AG04449 (cell line): ENCODE results near the gene KRT85.
A peak's percentile ranks its signal among the peaks of the same experiment; 100 is the strongest.

Experiments used
- CTCF ChIA-PET: fragments of 350-600 bp; formaldehyde crosslinking; extraction: SDS; loops from one replicate; lab custom pipeline; 2021; ENCODE audit warnings: antibody characterized with exemption; lab: Yijun Ruan, JAX
- POLR2A ChIA-PET: fragments of 400-600, 350-600 bp; formaldehyde crosslinking; extraction: SDS; loops from one replicate; lab custom pipeline; 2020; ENCODE audit warnings: antibody characterized with exemption, inconsistent platforms; lab: Yijun Ruan, JAX
- DNase-seq: peaks from one replicate; pipeline ENCODE4 v3.0.0-alpha.2; 2010; ENCODE audit warnings: low read depth, low spot score
- H3K4me3 ChIP-seq: 2 replicates; pipeline ENCODE4 v1.5.1; 2011; ENCODE audit warnings: low read depth, mild to moderate bottlenecking, control low read depth, low read length
- CTCF ChIP-seq: IDR thresholded peaks from one replicate; pipeline ENCODE4 v1.5.1; 2011; ENCODE audit warnings: mild to moderate bottlenecking, moderate library complexity, low read length, control low read depth, inconsistent platforms; ENCODE audit not compliant: insufficient read depth; ENCODE audit errors: missing control alignments

Gene KRT85

DNA sequence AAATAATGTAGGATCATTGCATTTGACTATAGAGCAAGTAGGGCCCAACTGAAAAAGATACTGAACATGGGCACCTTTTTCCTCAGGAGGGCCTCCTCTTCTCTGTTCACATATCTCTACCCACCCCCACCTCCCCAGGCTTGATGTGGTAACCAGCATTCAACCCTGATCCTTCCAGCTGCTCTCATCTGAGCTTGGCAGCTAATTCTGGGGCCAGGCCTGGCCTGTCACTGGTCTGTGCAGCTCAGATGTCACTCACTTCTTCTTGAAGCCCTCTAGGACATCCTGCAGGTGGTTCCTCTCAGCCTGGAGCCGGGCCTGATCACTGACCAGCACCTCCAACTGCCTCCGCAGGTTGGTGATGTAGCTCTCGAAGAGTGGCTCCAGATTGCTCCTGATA lies 16.1 kb upstream of the KRT85 start:
- POLR2A ChIA-PET = no interaction called here
- no peak overlapping the region for H3K4me3 ChIP-seq
- CTCF ChIA-PET = interaction anchor here (0.7 to 17.9 kb wide), 7 partner anchors 12 to 497 kb away, joined by 3 to 488 read pairs (median 6); partner anchors contain the start of gene KRT85
- TF ChIP-seq CTCF = no peak
- DNase-seq = no peak

DNA sequence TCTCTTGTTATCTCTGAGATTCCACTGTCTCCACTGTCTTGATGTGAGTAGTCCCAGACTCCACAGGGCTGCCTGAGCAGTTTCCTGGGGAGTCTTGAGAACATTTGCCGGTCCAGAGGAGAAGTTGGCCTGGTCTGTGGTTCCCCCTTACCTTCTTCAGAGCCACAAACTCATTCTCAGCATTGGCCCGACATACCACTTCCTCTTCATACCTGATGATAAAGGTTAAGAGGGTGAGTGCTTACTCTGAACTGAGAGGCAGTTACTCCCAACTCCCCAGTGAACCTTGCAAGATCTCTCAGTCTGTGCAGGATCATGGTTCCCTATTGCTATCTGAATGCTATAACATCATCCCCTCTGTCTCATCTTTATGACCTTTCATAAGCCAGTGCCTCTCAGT lies 15.6 kb upstream of the KRT85 start:
- ChIA-PET CTCF (interaction anchor here (1.4 to 17.9 kb wide), 5 partner anchors 8 to 497 kb away, joined by 3 to 488 read pairs (median 14); partner anchors contain the start of gene KRT85), POLR2A (no interaction called here)
- no peak for TF ChIP-seq CTCF
- no peak for DNase-seq
- H3K4me3 ChIP-seq = no peak overlapping the region

GRCh38 chr12:52381206-52381605 lies 13.9 kb upstream of the KRT85 start:
- TF ChIP-seq CTCF = no peak
- ChIA-PET CTCF (interaction anchor here (0.7 to 17.9 kb wide), 9 partner anchors 9 to 499 kb away, joined by 3 to 488 read pairs (median 6); partner anchors contain the start of gene KRT85), POLR2A (no interaction called here)

GRCh38 chr12:52380271-52380694 lies 13.0 kb upstream of the KRT85 start:
- no peak overlapping the region for H3K4me3 ChIP-seq
- TF ChIP-seq CTCF = peak; percentile 66
- no peak for DNase-seq
- ChIA-PET POLR2A (no interaction called here), CTCF (interaction anchor here (0.6 to 17.9 kb wide), 11 partner anchors 9 to 500 kb away, joined by 3 to 488 read pairs (median 4); partner anchors contain the start of genes KRT74 and KRT85)

More at GRCh38 chr12:52381206-52381605, 13.9 kb upstream of the KRT85 start:
- no peak overlapping the region for H3K4me3 ChIP-seq
- no peak for DNase-seq

- TF ChIP-seq CTCF = no peak
- no peak for DNase-seq
- ChIA-PET CTCF (interaction anchor here (0.6 to 17.9 kb wide), 14 partner anchors 9 to 501 kb away, joined by 3 to 488 read pairs (median 4); partner anchors contain the start of genes KRT74 and KRT85), POLR2A (no interaction called here)
- no peak overlapping the region for H3K4me3 ChIP-seq
These were observed 12.3 kb upstream of the KRT85 start for GRCh38 chr12:52379536-52379935.

DNA sequence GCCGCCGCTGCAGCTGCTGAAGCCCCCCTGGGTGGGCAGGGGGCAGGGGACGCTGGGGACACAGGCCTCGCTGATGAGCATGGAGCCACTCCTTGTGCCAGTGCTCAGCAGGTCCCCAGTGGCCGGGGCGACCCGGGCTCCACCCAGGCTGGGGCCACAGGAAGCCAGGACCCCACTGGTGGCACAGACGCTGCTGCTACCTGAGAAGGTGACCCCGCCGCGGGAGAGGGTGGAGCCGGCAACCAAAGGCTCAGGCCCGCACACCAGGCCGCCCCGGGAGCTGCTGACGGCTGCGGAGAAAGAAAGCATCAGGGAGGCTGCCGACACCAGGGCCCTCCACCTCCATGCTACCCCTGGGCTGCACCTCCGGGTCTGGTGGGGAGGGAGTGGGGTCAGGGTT lies 10.8 kb upstream of the KRT85 start:
- POLR2A ChIA-PET = no interaction called here
- H3K4me3 ChIP-seq = no peak overlapping the region
- no peak for DNase-seq
- CTCF ChIA-PET = interaction anchor here (0.7 to 17.9 kb wide), 12 partner anchors 7 to 602 kb away, joined by 3 to 488 read pairs (median 5); partner anchors contain the start of gene KRT85
- TF ChIP-seq CTCF = no peak
